GM18520 (cell line): ENCODE data around the gene UPK1B.

Source experiments
- ATAC-seq: cut with Tn5 transposase; IDR thresholded peaks from one replicate; pipeline ENCODE4 v1.9.1; 2021; ENCODE audit not compliant: unreplicated experiment

UPK1B gene

DNA sequence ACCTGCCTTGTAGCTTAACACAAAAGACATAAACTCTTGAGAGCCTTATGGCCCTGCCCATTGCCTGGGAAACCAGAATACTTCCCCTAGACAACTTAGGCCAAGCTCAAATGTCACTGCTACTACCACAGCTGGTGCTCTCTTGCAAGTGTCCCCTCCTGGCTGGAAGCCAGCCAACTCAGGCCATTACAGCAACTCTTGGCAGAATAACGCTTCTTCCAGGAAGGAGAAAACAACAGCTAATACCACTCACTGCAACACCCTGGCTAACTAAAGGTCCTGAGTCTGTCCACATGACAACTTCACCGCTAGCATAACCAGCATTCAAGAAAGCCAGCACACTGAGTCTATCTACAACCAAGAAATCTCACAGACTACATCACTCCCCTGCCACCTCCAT lies 72.4 kb downstream of the UPK1B start:
- no peak for ATAC-seq
